HG03139 (cell line): ENCODE data around the gene TMIGD2.
"Not testable (repeated sequence)": the region's sequence is repeated elsewhere in the genome, so short reads cannot be mapped to it uniquely, and the experiment has no call there.

Experiments
- ATAC-seq: cut with Tn5 transposase; IDR thresholded peaks from one replicate; pipeline ENCODE4 v1.9.1; 2021; ENCODE audit not compliant: unreplicated experiment

Gene TMIGD2

GRCh38 chr19:4297901-4298809 is 4.0 kb downstream of the TMIGD2 start:
- ATAC-seq, result no peak

GRCh38 chr19:4295972-4296771 is 6.0 kb downstream of the TMIGD2 start:
- ATAC-seq, result no peak

- no peak for ATAC-seq
Measured at GRCh38 chr19:4294389-4294788, 7.8 kb downstream of the TMIGD2 start.

- ATAC-seq, result no peak
Measured at GRCh38 chr19:4292515-4292914, 9.7 kb downstream of the TMIGD2 start.

GRCh38 chr19:4291184-4291732 is 10.9 kb downstream of the TMIGD2 start:
- no peak for ATAC-seq

- ATAC-seq, result no peak
Measured at GRCh38 chr19:4288091-4288777, 14.0 kb downstream of the TMIGD2 start.

GRCh38 chr19:4286141-4286540 is 16.0 kb downstream of the TMIGD2 start:
- not testable (repeated sequence) for ATAC-seq

- no peak for ATAC-seq
Measured at GRCh38 chr19:4284974-4285373, 17.2 kb downstream of the TMIGD2 start.

- no peak for ATAC-seq
Measured at GRCh38 chr19:4284176-4284958, 17.8 kb downstream of the TMIGD2 start.

- no peak for ATAC-seq
Measured at GRCh38 chr19:4279530-4280422, 22.4 kb downstream of the TMIGD2 start.

- no peak for ATAC-seq
Measured at GRCh38 chr19:4279267-4279529, 23.0 kb downstream of the TMIGD2 start.

GRCh38 chr19:4278419-4279266 is 23.5 kb downstream of the TMIGD2 start, which contains the start of gene SHD:
Gene SHD, plus strand, starts transcription at chr19:4279266. Its CDS starts 798 bp downstream, at chr19:4280064.
- no peak for ATAC-seq

- no peak for ATAC-seq
Measured at GRCh38 chr19:4278010-4278409, 24.2 kb downstream of the TMIGD2 start.

GRCh38 chr19:4277191-4277696 is 24.9 kb downstream of the TMIGD2 start:
- no peak for ATAC-seq

GRCh38 chr19:4274321-4274686 is 27.9 kb downstream of the TMIGD2 start:
- ATAC-seq, result not testable (repeated sequence)

- no peak for ATAC-seq
Measured at GRCh38 chr19:4272894-4273293, 29.3 kb downstream of the TMIGD2 start.

GRCh38 chr19:4268816-4269430 is 33.3 kb downstream of the TMIGD2 start:
- no peak for ATAC-seq
